IgD-negative memory B cell (primary cell): ENCODE results near the gene SMG7. TPM values are rescaled to one million over a fixed set of nuclear protein-coding genes. Genes with fewer than 3 reads are reported as not detected.

Source experiments
- H3K27ac Mint-ChIP-seq, 3 donors: one replicate each; pipeline ENCODE4 v1.8.0; 2020 to 2022; ENCODE audit warnings: mild to moderate bottlenecking in 3 of 3, mixed read lengths in 3 of 3, moderate library complexity in 1 of 3
- H3K27me3 Mint-ChIP-seq: one replicate; pipeline ENCODE4 v1.8.0; 2021; ENCODE audit warnings: mixed read lengths
- H3K36me3 Mint-ChIP-seq: one replicate; pipeline ENCODE4 v1.8.0; 2020; ENCODE audit warnings: mild to moderate bottlenecking, mixed read lengths
- H3K4me1 Mint-ChIP-seq, 3 donors: one replicate each; pipeline ENCODE4 v1.8.0; 2020 to 2022; ENCODE audit warnings: mixed read lengths in 3 of 3, mild to moderate bottlenecking in 1 of 3
- H3K4me3 Mint-ChIP-seq, 4 donors: one replicate each; pipeline ENCODE4 v1.8.0; 2020 to 2022; ENCODE audit warnings: mild to moderate bottlenecking in 4 of 4, mixed read lengths in 4 of 4, moderate library complexity in 3 of 4
- H3K9me3 Mint-ChIP-seq, 3 donors: one replicate each; pipeline ENCODE4 v1.8.0; 2020 to 2021; ENCODE audit warnings: mixed read lengths in 3 of 3, mild to moderate bottlenecking in 1 of 3
- polyA plus RNA-seq: library from polyadenylated mRNA; unstranded; fragments of 300-500 nt; fragmentation: Illumina TruSeq; gene quantifications from one replicate; pipeline ENCODE4 v1.2.3, GENCODE V29; 2021

The SMG7 gene
- polyA plus RNA-seq, 1 donor from 2014 or later = 34.4 TPM

GRCh38 chr1:183575606-183576005 is 103.3 kb downstream of the SMG7 start:
- Mint-ChIP-seq H3K27ac (no peak overlapping the region), H3K36me3 (peaks cover 13% of the 10 kb centered on the region), H3K27me3 (no peaks in the 10 kb centered on the region)

GRCh38 chr1:183576537-183576936 is 104.2 kb downstream of the SMG7 start:
- Mint-ChIP-seq H3K4me3 (no peak overlapping the region), H3K27ac (no peak overlapping the region), H3K4me1 (peaks cover 9 to 11% (median 9%) of the 10 kb centered on the region in 3 donors), H3K36me3 (peaks cover 13% of the 10 kb centered on the region), H3K27me3 (no peaks in the 10 kb centered on the region), H3K9me3 (no peaks in the 10 kb centered on the region)

More at GRCh38 chr1:183575606-183576005, 103.3 kb downstream of the SMG7 start:
- H3K4me1 Mint-ChIP-seq = peaks cover 8 to 9% (median 9%) of the 10 kb centered on the region in 3 donors
- H3K9me3 Mint-ChIP-seq = no peaks in the 10 kb centered on the region
- H3K4me3 Mint-ChIP-seq = no peak overlapping the region

GRCh38 chr1:183577897-183578465 is 105.7 kb downstream of the SMG7 start:
- H3K9me3 Mint-ChIP-seq = no peaks in the 10 kb centered on the region
- peak overlapping the region in 1 of 4 donors; percentile 44 for H3K4me3 Mint-ChIP-seq
- peaks cover 11% of the 10 kb centered on the region for H3K36me3 Mint-ChIP-seq
- peak overlapping the region in 1 of 3 donors; percentile 47 for H3K27ac Mint-ChIP-seq
- H3K27me3 Mint-ChIP-seq = no peaks in the 10 kb centered on the region
- peaks cover 9 to 12% (median 10%) of the 10 kb centered on the region in 3 donors for H3K4me1 Mint-ChIP-seq

GRCh38 chr1:183578856-183579255 is 106.6 kb downstream of the SMG7 start:
- Mint-ChIP-seq H3K9me3 (no peaks in the 10 kb centered on the region), H3K27me3 (no peaks in the 10 kb centered on the region), H3K4me3 (no peak overlapping the region), H3K4me1 (peaks cover 10 to 14% (median 12%) of the 10 kb centered on the region in 3 donors), H3K27ac (no peak overlapping the region), H3K36me3 (peaks cover 11% of the 10 kb centered on the region)

GRCh38 chr1:183580281-183580682 is 108.0 kb downstream of the SMG7 start:
- Mint-ChIP-seq H3K27me3 (no peaks in the 10 kb centered on the region), H3K9me3 (no peaks in the 10 kb centered on the region), H3K36me3 (peaks cover 11% of the 10 kb centered on the region), H3K27ac (peak overlapping the region; percentile 28 to 89 (median 63)), H3K4me3 (peak overlapping the region in 3 of 4 donors; percentile 10 to 87 (median 55)), H3K4me1 (peaks cover 16 to 20% (median 16%) of the 10 kb centered on the region in 3 donors)

GRCh38 chr1:183582021-183582713 is 109.9 kb downstream of the SMG7 start:
- Mint-ChIP-seq H3K4me3 (peak overlapping the region in 1 of 4 donors; percentile 12), H3K9me3 (no peaks in the 10 kb centered on the region), H3K27me3 (no peaks in the 10 kb centered on the region), H3K4me1 (peaks cover 16 to 20% (median 16%) of the 10 kb centered on the region in 3 donors), H3K27ac (no peak overlapping the region), H3K36me3 (peaks cover 3% of the 10 kb centered on the region)

- Mint-ChIP-seq H3K36me3 (peaks cover 3% of the 10 kb centered on the region), H3K4me1 (peaks cover 19 to 20% (median 20%) of the 10 kb centered on the region in 3 donors), H3K9me3 (no peaks in the 10 kb centered on the region), H3K27me3 (no peaks in the 10 kb centered on the region), H3K4me3 (no peak overlapping the region), H3K27ac (peak overlapping the region in 1 of 3 donors; percentile 16)
These were observed 111.2 kb downstream of the SMG7 start for GRCh38 chr1:183583466-183583865.

- Mint-ChIP-seq H3K36me3 (peaks cover 4% of the 10 kb centered on the region), H3K4me3 (no peak overlapping the region), H3K27ac (peak overlapping the region in 1 of 3 donors; percentile 16), H3K27me3 (no peaks in the 10 kb centered on the region), H3K4me1 (peaks cover 23 to 25% (median 23%) of the 10 kb centered on the region in 3 donors), H3K9me3 (no peaks in the 10 kb centered on the region)
These were observed 111.8 kb downstream of the SMG7 start for GRCh38 chr1:183584147-183584546.

GRCh38 chr1:183585038-183585437 is 112.7 kb downstream of the SMG7 start:
- Mint-ChIP-seq H3K27ac (peak overlapping the region; percentile 40 to 89 (median 76)), H3K9me3 (no peaks in the 10 kb centered on the region), H3K4me1 (peaks cover 23 to 30% (median 26%) of the 10 kb centered on the region in 3 donors), H3K4me3 (peak overlapping the region in 1 of 4 donors; percentile 44), H3K27me3 (no peaks in the 10 kb centered on the region), H3K36me3 (peaks cover 6% of the 10 kb centered on the region)

- Mint-ChIP-seq H3K27ac (peak overlapping the region in 1 of 3 donors; percentile 28), H3K36me3 (peaks cover 6% of the 10 kb centered on the region), H3K27me3 (peaks cover 3% of the 10 kb centered on the region), H3K9me3 (no peaks in the 10 kb centered on the region), H3K4me1 (peaks cover 22 to 38% (median 25%) of the 10 kb centered on the region in 3 donors), H3K4me3 (no peak overlapping the region)
These were observed 114.2 kb downstream of the SMG7 start for GRCh38 chr1:183586455-183586854.

- peak overlapping the region in 1 of 3 donors; percentile 28 for H3K27ac Mint-ChIP-seq
- no peak overlapping the region for H3K4me3 Mint-ChIP-seq
These were observed 114.6 kb downstream of the SMG7 start for GRCh38 chr1:183586926-183587325.

GRCh38 chr1:183588827-183589226 is 116.5 kb downstream of the SMG7 start:
- H3K4me3 Mint-ChIP-seq = peak overlapping the region; percentile 44 to 91 (median 62)
- H3K9me3 Mint-ChIP-seq = no peaks in the 10 kb centered on the region
- peaks cover 6% of the 10 kb centered on the region for H3K36me3 Mint-ChIP-seq
- H3K27me3 Mint-ChIP-seq = peaks cover 3% of the 10 kb centered on the region
- peaks cover 34 to 57% (median 37%) of the 10 kb centered on the region in 3 donors for H3K4me1 Mint-ChIP-seq
- peak overlapping the region; percentile 87 to 98 (median 97) for H3K27ac Mint-ChIP-seq

More at GRCh38 chr1:183586926-183587325, 114.6 kb downstream of the SMG7 start:
- Mint-ChIP-seq H3K9me3 (no peaks in the 10 kb centered on the region), H3K4me1 (peaks cover 21 to 40% (median 25%) of the 10 kb centered on the region in 3 donors), H3K36me3 (peaks cover 6% of the 10 kb centered on the region), H3K27me3 (peaks cover 3% of the 10 kb centered on the region)

GRCh38 chr1:183589384-183589783 is 117.1 kb downstream of the SMG7 start:
- H3K27ac Mint-ChIP-seq = peak overlapping the region; percentile 87 to 98 (median 97)
- peaks cover 6% of the 10 kb centered on the region for H3K36me3 Mint-ChIP-seq
- H3K4me1 Mint-ChIP-seq = peaks cover 34 to 60% (median 37%) of the 10 kb centered on the region in 3 donors
- peak overlapping the region; percentile 70 to 91 (median 72) for H3K4me3 Mint-ChIP-seq
- no peaks in the 10 kb centered on the region for H3K9me3 Mint-ChIP-seq
- peaks cover 3% of the 10 kb centered on the region for H3K27me3 Mint-ChIP-seq

GRCh38 chr1:183589874-183590243 is 117.6 kb downstream of the SMG7 start:
- Mint-ChIP-seq H3K36me3 (peaks cover 6% of the 10 kb centered on the region), H3K9me3 (no peaks in the 10 kb centered on the region), H3K27me3 (peaks cover 3% of the 10 kb centered on the region), H3K4me3 (peak overlapping the region; percentile 70 to 91 (median 72)), H3K4me1 (peaks cover 33 to 57% (median 35%) of the 10 kb centered on the region in 3 donors), H3K27ac (peak overlapping the region; percentile 87 to 98 (median 97))
